HG03558 (cell line): ENCODE measurements around the gene SH3TC1.

Experiments used
- ATAC-seq: cut with Tn5 transposase; IDR thresholded peaks from one replicate; pipeline ENCODE4 v1.9.1; 2021; ENCODE audit warnings: moderate number of reproducible peaks; ENCODE audit not compliant: unreplicated experiment; ENCODE audit errors: extremely low read depth

Gene SH3TC1

GRCh38 chr4:8270912-8271815 is 72.1 kb downstream of the SH3TC1 start:
- ATAC-seq: no peak

GRCh38 chr4:8271821-8272220 is 72.7 kb downstream of the SH3TC1 start:
- ATAC-seq: no peak

GRCh38 chr4:8272472-8273428 is 73.7 kb downstream of the SH3TC1 start:
- no peak for ATAC-seq

GRCh38 chr4:8273450-8273849 is 74.4 kb downstream of the SH3TC1 start:
- no peak for ATAC-seq

GRCh38 chr4:8274066-8274652 is 75.1 kb downstream of the SH3TC1 start:
- no peak for ATAC-seq

GRCh38 chr4:8274765-8275547 is 75.9 kb downstream of the SH3TC1 start:
- ATAC-seq: no peak

- ATAC-seq: no peak
Measured at GRCh38 chr4:8275548-8275910, 76.4 kb downstream of the SH3TC1 start.

GRCh38 chr4:8276358-8277240 is 77.5 kb downstream of the SH3TC1 start:
- no peak for ATAC-seq

GRCh38 chr4:8277356-8278008 is 78.4 kb downstream of the SH3TC1 start:
- no peak for ATAC-seq

- ATAC-seq: no peak
Measured at GRCh38 chr4:8278009-8278395, 78.9 kb downstream of the SH3TC1 start.

GRCh38 chr4:8278421-8279287 is 79.6 kb downstream of the SH3TC1 start:
- no peak for ATAC-seq

- ATAC-seq: no peak
Measured at GRCh38 chr4:8279321-8280157, 80.4 kb downstream of the SH3TC1 start.

GRCh38 chr4:8280158-8280875 is 81.2 kb downstream of the SH3TC1 start:
- no peak for ATAC-seq

- no peak for ATAC-seq
Measured at GRCh38 chr4:8280876-8281440, 81.9 kb downstream of the SH3TC1 start.

- no peak for ATAC-seq
Measured at GRCh38 chr4:8281519-8282133, 82.5 kb downstream of the SH3TC1 start.
